H1 (cell line): ENCODE measurements around the gene MYO5B. TPM values are rescaled to one million over a fixed set of nuclear protein-coding genes. Genes with fewer than 3 reads are reported as not detected.

Experiments used
- CTCF ChIA-PET: fragments of 300-600 bp; sonication (Branson Sonifier 250); formaldehyde crosslinking; loops from one replicate; lab custom pipeline; 2021; ENCODE audit not compliant: partially characterized antibody; lab: Charles Lee
- POLR2A ChIA-PET: fragments of 300-600 bp; sonication (Branson Sonifier 250); formaldehyde crosslinking; loops from one replicate; lab custom pipeline; 2021; ENCODE audit warnings: inconsistent platforms; ENCODE audit not compliant: partially characterized antibody; lab: Charles Lee
- DNase-seq, 2 experiments: peaks; one replicate each; pipeline versions ENCODE4 v3.0.0 to v3.0.0-alpha.2; 2010 to 2022; ENCODE audit warnings: low spot score in 2 of 2, low read depth in 1 of 2, mixed read lengths in 1 of 2
- FAIRE-seq: peaks from 2 replicates; lab custom pipeline; 2011; peaks lifted over from hg19 to GRCh38; lab: Jason Lieb, UNC
- H2AFZ ChIP-seq: 2 replicates; pipeline ENCODE4 v1.8.1; 2012; ENCODE audit warnings: low read length, inconsistent platforms
- H2AK5ac ChIP-seq: 2 replicates; pipeline ENCODE4 v1.6.1; 2013; ENCODE audit warnings: low read depth, low read length
- H2BK120ac ChIP-seq: replicated peaks from 2 replicates; pipeline ENCODE3; 2013; ENCODE audit warnings: low read depth, low read length, inconsistent platforms
- H2BK12ac ChIP-seq: 2 replicates; pipeline ENCODE4 v1.6.1; 2013; ENCODE audit warnings: low read depth, low read length
- H2BK15ac ChIP-seq: 2 replicates; pipeline ENCODE4 v1.6.1; 2013; ENCODE audit warnings: low read length
- H2BK20ac ChIP-seq: 2 replicates; pipeline ENCODE4 v1.6.1; 2013; ENCODE audit warnings: low read length
- H2BK5ac ChIP-seq: 2 replicates; pipeline ENCODE4 v1.6.1; 2013; ENCODE audit warnings: low read depth, low read length
- H3K14ac ChIP-seq: 2 replicates; pipeline ENCODE4 v1.6.1; 2013; ENCODE audit warnings: inconsistent platforms; ENCODE audit not compliant: insufficient read length
- H3K18ac ChIP-seq: 2 replicates; pipeline ENCODE4 v1.6.1; 2013; ENCODE audit warnings: low read length; ENCODE audit errors: extremely low read depth
- H3K23ac ChIP-seq: 2 replicates; pipeline ENCODE4 v1.6.1; 2013; ENCODE audit warnings: inconsistent platforms; ENCODE audit not compliant: insufficient read length
- H3K23me2 ChIP-seq: 2 replicates; pipeline ENCODE4 v1.6.1; 2013; ENCODE audit warnings: low read depth, low read length
- H3K27ac ChIP-seq: 2 replicates; pipeline ENCODE4 v1.6.1; 2011; ENCODE audit warnings: low read depth, low read length, inconsistent platforms
- H3K27me3 ChIP-seq, 4 experiments: replicated peaks in 1 of 4; 1 replicate in 1 of 4; 2 replicates in 3 of 4; pipeline versions ENCODE4 v1.6.1 to v1.8.1; 2011 to 2013; ENCODE audit warnings: low read length in 3 of 4, mild to moderate bottlenecking in 3 of 4, inconsistent platforms in 2 of 4, mixed read lengths in 2 of 4, moderate library complexity in 1 of 4; ENCODE audit not compliant: control insufficient read depth in 3 of 4, insufficient read depth in 3 of 4; ENCODE audit errors: extremely low read depth in 1 of 4
- H3K36me3 ChIP-seq, 4 experiments: 2 replicates each; pipeline versions ENCODE4 v1.6.1 to v1.8.1; 2011 to 2013; ENCODE audit warnings: mild to moderate bottlenecking in 4 of 4, low read length in 3 of 4, moderate library complexity in 2 of 4, control low read depth in 1 of 4, inconsistent platforms in 1 of 4; ENCODE audit not compliant: insufficient read depth in 4 of 4, control insufficient read depth in 2 of 4
- H3K4ac ChIP-seq: replicated peaks from 2 replicates; pipeline ENCODE3; 2013; ENCODE audit warnings: low read length, low read depth, mixed read lengths, inconsistent platforms; ENCODE audit not compliant: insufficient read length
- H3K4me1 ChIP-seq, 4 experiments: replicated peaks in 1 of 4; 1 replicate in 1 of 4; 2 replicates in 3 of 4; pipeline versions ENCODE4 v1.6.1 to v1.8.1; 2011 to 2013; ENCODE audit warnings: low read length in 3 of 4, inconsistent platforms in 2 of 4, mixed read lengths in 1 of 4; ENCODE audit not compliant: insufficient read depth in 4 of 4, control insufficient read depth in 3 of 4
- H3K4me2 ChIP-seq, 2 experiments: 2 replicates each; pipeline versions ENCODE4 v1.6.1 to v1.8.1; 2011 to 2013; ENCODE audit warnings: low read depth in 2 of 2, low read length in 2 of 2, control low read depth in 1 of 2, inconsistent platforms in 1 of 2, mild to moderate bottlenecking in 1 of 2; ENCODE audit not compliant: insufficient read depth in 1 of 2
- H3K4me3 ChIP-seq, 4 experiments: fragments of 200-600, 300-600 bp in 1 of 4; sonication (generic), shearing (Covaris generic), sonication (Bioruptor Twin) in 1 of 4; 2 replicates each; pipeline versions ENCODE4 v1.5.1 to v1.8.1; 2011 to 2016; ENCODE audit warnings: low read length in 4 of 4, low read depth in 3 of 4, control low read depth in 2 of 4, inconsistent platforms in 2 of 4, mild to moderate bottlenecking in 2 of 4, mixed read lengths in 1 of 4, moderate library complexity in 1 of 4; ENCODE audit not compliant: insufficient read depth in 2 of 4; ENCODE audit errors: extremely low read depth in 1 of 4
- H3K56ac ChIP-seq: replicated peaks from 2 replicates; pipeline ENCODE3; 2013; ENCODE audit warnings: low read depth, mild to moderate bottlenecking, mixed read lengths, low read length, inconsistent platforms; ENCODE audit not compliant: insufficient read length
- H3K79me1 ChIP-seq: 2 replicates; pipeline ENCODE4 v1.6.1; 2013; ENCODE audit warnings: low read depth, low read length, control low read depth
- H3K79me2 ChIP-seq, 2 experiments: 2 replicates each; pipeline versions ENCODE4 v1.6.1 to v1.8.1; 2012 to 2013; ENCODE audit warnings: low read length in 2 of 2, mild to moderate bottlenecking in 2 of 2, inconsistent platforms in 1 of 2; ENCODE audit not compliant: insufficient read depth in 2 of 2, control insufficient read depth in 1 of 2
- H3K9ac ChIP-seq, 4 experiments: replicated peaks in 1 of 4; 1 replicate in 1 of 4; 2 replicates in 3 of 4; pipeline versions ENCODE4 v1.6.1 to v1.8.1; 2011 to 2013; ENCODE audit warnings: low read depth in 3 of 4, low read length in 3 of 4, control low read depth in 2 of 4, mild to moderate bottlenecking in 2 of 4, moderate library complexity in 2 of 4, inconsistent platforms in 1 of 4; ENCODE audit errors: extremely low read depth in 1 of 4
- H3K9me3 ChIP-seq, 2 experiments: 2 replicates each; pipeline versions ENCODE4 v1.6.1 to v1.8.1; 2012 to 2013; ENCODE audit warnings: mild to moderate bottlenecking in 2 of 2, moderate library complexity in 2 of 2, control low read depth in 1 of 2, inconsistent platforms in 1 of 2, low read depth in 1 of 2, low read length in 1 of 2, mixed read lengths in 1 of 2; ENCODE audit not compliant: insufficient read depth in 2 of 2
- H4K20me1 ChIP-seq, 2 experiments: replicated peaks in 1 of 2; 2 replicates each; pipeline versions ENCODE3 to v1.8.1; 2011 to 2013; ENCODE audit warnings: inconsistent platforms in 2 of 2, low read length in 2 of 2, mild to moderate bottlenecking in 1 of 2; ENCODE audit not compliant: insufficient read depth in 2 of 2, control insufficient read depth in 1 of 2
- H4K5ac ChIP-seq: 2 replicates; pipeline ENCODE4 v1.6.1; 2013; ENCODE audit warnings: low read length, low read depth, mixed read lengths, inconsistent platforms; ENCODE audit not compliant: insufficient read length
- H4K8ac ChIP-seq: 2 replicates; pipeline ENCODE4 v1.8.0; 2013; ENCODE audit warnings: mild to moderate bottlenecking, moderate library complexity, low read length, inconsistent platforms; ENCODE audit not compliant: insufficient read depth; ENCODE audit errors: extremely low read depth
- H4K91ac ChIP-seq: replicated peaks from 2 replicates; pipeline ENCODE3; 2013; ENCODE audit warnings: low read length, mixed read lengths, inconsistent platforms; ENCODE audit not compliant: insufficient read length
- BCL11A ChIP-seq, 2 experiments: IDR thresholded peaks; one replicate each; pipeline ENCODE4 v1.6.1; 2011; ENCODE audit warnings: low read depth in 2 of 2, low read length in 2 of 2, mild to moderate bottlenecking in 2 of 2
- CBX8 ChIP-seq: fragments of 300-800, 300-1000 bp; sonication (generic); IDR thresholded peaks from 2 replicates; pipeline ENCODE4 v1.7.1; 2016; ENCODE audit warnings: low read depth, low read length, borderline replicate concordance
- JUN ChIP-seq: IDR thresholded peaks from 2 replicates; pipeline ENCODE4 v1.6.1; 2011; ENCODE audit warnings: low read depth, mild to moderate bottlenecking, improper control_type of control experiment, low read length
- JUND ChIP-seq: IDR thresholded peaks from 2 replicates; pipeline ENCODE4 v1.6.1; 2011; ENCODE audit warnings: mild to moderate bottlenecking, improper control_type of control experiment, low read length
- RBBP5 ChIP-seq: IDR thresholded peaks from 2 replicates; pipeline ENCODE4 v1.7.1; 2012; ENCODE audit warnings: low read depth, mild to moderate bottlenecking, inconsistent platforms, low read length, moderate library complexity, borderline replicate concordance
- SIRT6 ChIP-seq: IDR thresholded peaks from one replicate; pipeline ENCODE4 v1.7.1; 2012; ENCODE audit warnings: low read length, inconsistent platforms
- TEAD4 ChIP-seq: IDR thresholded peaks from 2 replicates; pipeline ENCODE4 v1.6.1; 2012; ENCODE audit warnings: low read depth, low read length, inconsistent platforms, mixed read lengths
- WGBS, 2 experiments: shearing (Covaris generic) in 1 of 2; methylation state at CpG; one replicate each; pipeline versions ENCODE4 v1.1.6 to v1.1.7; 2013 to 2015; ENCODE audit warnings: low lambda C conversion rate in 2 of 2, mixed read lengths in 2 of 2, inconsistent platforms in 1 of 2, low coverage in 1 of 2, missing lambda C conversion rate in 1 of 2; ENCODE audit not compliant: insufficient replicate concordance in 2 of 2, insufficient coverage in 1 of 2, insufficient read length in 1 of 2; ENCODE audit errors: extremely low coverage in 1 of 2, missing lambda C conversion rate in 1 of 2; 5-methylcytosine and 5-hydroxymethylcytosine counted together
- polyA plus RNA-seq, 7 experiments: library from polyadenylated mRNA; depleted of rRNA in 3 of 7; stranded (reverse) in 5 of 7; unstranded in 2 of 7; fragments of >200 nt in 5 of 7; fragments of 200-250 nt in 2 of 7; gene quantifications; 1 replicate in 5 of 7; 2 replicates in 1 of 7; 4 replicates in 1 of 7; pipeline versions ENCODE4 v1.2.1 to v1.2.3, GENCODE V29; 2011 to 2013; ENCODE audit warnings: missing spikeins in 2 of 7, mixed read lengths in 2 of 7
- total RNA-seq: library from RNA; stranded (reverse); fragmentation: NEBNext Ultra II Directional; extraction: Animal tissue kit (Norgen Biotek cat#: 25700); gene quantifications from 2 replicates; pipeline ENCODE4 v1.2.1, GENCODE V29; 2021

MYO5B gene
- total and polyA plus RNA-seq, 2 of the 8 experiments (the other 6 are each of a cell fraction or from before 2014, with no cell fraction given) = 6.4 to 7.7 TPM

GRCh38 chr18:50167966-50168365, 27.0 kb downstream of the MYO5B start:
- Histone ChIP-seq H3K4me2 (no peak overlapping the region), H2BK120ac (no peak overlapping the region), H3K56ac (no peak overlapping the region), H3K79me1 (no peaks in the 10 kb centered on the region), H3K27ac (no peak overlapping the region), H2BK5ac (no peak overlapping the region), H3K9me3 (no peaks in the 10 kb centered on the region), H3K4me3 (no peak overlapping the region), H3K4me1 (peaks cover 0 to 7% (median 2%) of the 10 kb centered on the region in 4 experiments; a peak in 3 of 7 replicates), H2AK5ac (no peak overlapping the region), H2BK20ac (no peak overlapping the region), H4K91ac (no peak overlapping the region), H3K4ac (no peak overlapping the region), H2AFZ (no peak overlapping the region), H4K8ac (no peak overlapping the region), H3K9ac (no peak overlapping the region), H3K18ac (no peak overlapping the region), H2BK15ac (no peak overlapping the region), H3K36me3 (no peaks in the 10 kb centered on the region), H3K27me3 (no peaks in the 10 kb centered on the region), H4K5ac (no peak overlapping the region), H3K23me2 (no peaks in the 10 kb centered on the region), H3K14ac (no peak overlapping the region), H3K23ac (no peak overlapping the region), H2BK12ac (no peak overlapping the region), H3K79me2 (no peaks in the 10 kb centered on the region), H4K20me1 (no peaks in the 10 kb centered on the region)
- no peak for DNase-seq
- no peak for FAIRE-seq
- TF ChIP-seq BCL11A (IDR thresholded peaks at IDR 0.05; ENCODE audit: low read depth in 2 of 2, low read length in 2 of 2) (no peak), JUN (no peak), JUND (no peak), SIRT6 (no peak), TEAD4 (no peak), RBBP5 (no peak), CBX8 (no peak)
- CTCF ChIA-PET = interaction anchor here (2.7 kb wide), 1 partner anchor 36 kb away, joined by 6 read pairs; no protein-coding TSS in a partner anchor
- POLR2A ChIA-PET = no interaction called here
- 93% methylated on average over 2 of the region's 2 CpGs; no CpG with 5 or more reads in 1 of the 2 experiments for WGBS, 2 experiments
